Epithelial cell of prostate (primary cell): ENCODE measurements around the gene EVI5L.
"Not testable (repeated sequence)": the region's sequence is repeated elsewhere in the genome, so short reads cannot be mapped to it uniquely, and the experiment has no call there.

Experiments used
- DNase-seq: peaks from one replicate; pipeline ENCODE4 v3.0.0-alpha.2; 2011; ENCODE audit warnings: low read depth, low spot score
- H3K27ac ChIP-seq: fragments of 450-650 bp; 2 replicates; pipeline ENCODE4 v1.5.1; 2017; ENCODE audit warnings: mild to moderate bottlenecking

Gene EVI5L

GRCh38 chr19:7815325-7815724, 14.7 kb upstream of the EVI5L start:
- DNase-seq: no peak

DNA sequence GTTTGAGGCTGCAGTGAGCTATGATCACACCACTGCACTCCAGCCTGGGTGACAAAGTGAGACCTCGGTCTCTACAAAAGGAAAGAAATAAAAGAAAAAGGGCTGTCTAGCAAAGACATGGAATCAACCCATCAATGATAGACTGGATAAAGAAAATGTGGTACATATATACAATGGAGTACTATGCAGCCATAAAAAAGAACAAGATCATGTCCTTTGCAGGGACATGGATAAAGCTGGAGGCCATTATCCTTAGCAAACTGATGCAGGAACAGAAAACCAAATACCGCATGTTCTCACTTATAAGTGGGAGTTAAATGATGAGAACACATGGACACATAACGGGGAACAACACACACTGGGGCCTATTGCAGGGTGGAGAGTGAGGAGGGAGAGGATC, 14.0 kb upstream of the EVI5L start:
- H3K27ac ChIP-seq, DNase-seq: not testable (repeated sequence)

More at GRCh38 chr19:7815325-7815724, 14.7 kb upstream of the EVI5L start:
- no peak overlapping the region for H3K27ac ChIP-seq

GRCh38 chr19:7817801-7818200, 12.2 kb upstream of the EVI5L start:
- no peak for DNase-seq
- no peak overlapping the region for H3K27ac ChIP-seq

- no peak overlapping the region for H3K27ac ChIP-seq
- DNase-seq: no peak
Measured at GRCh38 chr19:7818806-7819205, 11.2 kb upstream of the EVI5L start.

- H3K27ac ChIP-seq: no peak overlapping the region
- DNase-seq: no peak
Measured at GRCh38 chr19:7819337-7819736, 10.7 kb upstream of the EVI5L start.

DNA sequence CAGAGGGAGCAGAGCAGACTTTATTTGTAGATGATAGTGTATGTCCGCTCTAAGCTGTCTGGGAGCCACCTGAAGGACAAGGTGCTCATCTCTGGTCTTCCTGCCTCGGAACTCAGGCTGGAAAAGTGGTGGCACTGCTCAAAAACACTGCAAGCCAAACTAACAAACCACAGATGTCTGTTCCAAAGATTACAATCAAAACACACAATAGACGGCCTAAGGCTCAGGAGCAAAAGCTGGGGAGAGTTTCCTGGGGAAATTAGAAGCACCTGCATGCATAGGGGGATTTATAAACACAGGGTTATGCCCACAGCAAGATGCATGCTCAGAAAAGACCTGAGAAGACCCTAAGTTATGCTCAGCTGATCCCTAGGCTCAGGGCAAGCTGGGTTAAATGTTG, 9.4 kb upstream of the EVI5L start:
- no peak overlapping the region for H3K27ac ChIP-seq
- no peak for DNase-seq

GRCh38 chr19:7822910-7823515, 7.0 kb upstream of the EVI5L start:
- no peak overlapping the region for H3K27ac ChIP-seq
- no peak for DNase-seq

DNA sequence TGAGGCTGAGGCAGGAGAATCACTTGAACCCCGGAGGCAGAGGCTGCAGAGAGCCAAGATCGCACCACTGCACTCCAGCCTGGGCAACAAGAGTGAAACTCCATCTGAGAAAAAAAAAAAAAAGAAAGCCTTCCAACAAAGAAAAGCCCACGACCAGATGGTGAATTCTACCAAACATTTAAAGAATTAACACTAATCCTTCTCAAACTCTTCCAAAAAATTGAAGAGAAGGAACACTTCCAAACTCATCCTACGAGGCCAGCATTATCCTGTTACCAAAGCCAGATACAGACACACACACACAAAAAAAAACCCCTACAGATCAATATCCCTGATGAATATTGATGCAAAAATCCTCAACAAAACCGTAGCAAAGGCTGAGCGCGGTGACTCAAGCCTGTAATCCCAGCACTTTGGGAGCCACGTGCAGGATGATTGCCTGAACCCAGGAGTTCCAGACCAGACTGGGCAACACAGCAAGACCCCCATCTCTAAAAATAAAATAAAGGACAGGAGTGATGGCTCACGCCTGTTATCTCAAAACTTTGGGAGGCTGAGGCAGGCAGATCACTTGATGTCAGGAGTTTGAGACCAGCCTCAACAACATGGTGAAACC, 6.2 kb upstream of the EVI5L start:
- no peak for DNase-seq
- H3K27ac ChIP-seq: no peak overlapping the region

GRCh38 chr19:7829166-7829520, 875 bp upstream of the EVI5L start:
- no peak for DNase-seq
- H3K27ac ChIP-seq: no peak overlapping the region

GRCh38 chr19:7830272-7830771, 304 bp downstream of the EVI5L start:
- no peak overlapping the region for H3K27ac ChIP-seq
- DNase-seq: no peak

GRCh38 chr19:7830823-7831222, 805 bp downstream of the EVI5L start:
- no peak overlapping the region for H3K27ac ChIP-seq
- no peak for DNase-seq

GRCh38 chr19:7831452-7831851, 1.4 kb downstream of the EVI5L start:
- peak overlapping the region; percentile 5 for H3K27ac ChIP-seq
- DNase-seq: no peak

- no peak for DNase-seq
- no peak overlapping the region for H3K27ac ChIP-seq
Measured at GRCh38 chr19:7832009-7832408, 2.0 kb downstream of the EVI5L start.

DNA sequence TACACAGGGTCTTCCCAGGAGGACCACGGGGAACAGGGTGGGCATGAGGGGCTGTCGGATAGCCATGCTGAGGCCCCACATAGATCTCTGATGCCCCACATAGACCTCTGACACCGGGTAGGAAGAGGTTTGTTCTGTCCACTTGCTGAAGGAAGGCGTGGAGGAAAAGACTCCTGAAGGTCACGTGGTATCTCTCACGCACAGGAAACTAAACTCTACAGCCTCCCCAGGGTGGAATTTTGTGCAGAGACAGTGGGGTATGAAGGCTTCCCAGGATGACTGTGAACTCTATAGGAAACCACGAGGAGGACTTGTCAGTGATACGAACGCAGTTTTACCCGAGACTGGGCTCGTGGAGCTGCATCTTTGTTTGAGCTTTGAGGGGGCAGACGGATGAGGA, 2.8 kb downstream of the EVI5L start:
- no peak for DNase-seq
- H3K27ac ChIP-seq: peak overlapping the region; percentile 95

DNA sequence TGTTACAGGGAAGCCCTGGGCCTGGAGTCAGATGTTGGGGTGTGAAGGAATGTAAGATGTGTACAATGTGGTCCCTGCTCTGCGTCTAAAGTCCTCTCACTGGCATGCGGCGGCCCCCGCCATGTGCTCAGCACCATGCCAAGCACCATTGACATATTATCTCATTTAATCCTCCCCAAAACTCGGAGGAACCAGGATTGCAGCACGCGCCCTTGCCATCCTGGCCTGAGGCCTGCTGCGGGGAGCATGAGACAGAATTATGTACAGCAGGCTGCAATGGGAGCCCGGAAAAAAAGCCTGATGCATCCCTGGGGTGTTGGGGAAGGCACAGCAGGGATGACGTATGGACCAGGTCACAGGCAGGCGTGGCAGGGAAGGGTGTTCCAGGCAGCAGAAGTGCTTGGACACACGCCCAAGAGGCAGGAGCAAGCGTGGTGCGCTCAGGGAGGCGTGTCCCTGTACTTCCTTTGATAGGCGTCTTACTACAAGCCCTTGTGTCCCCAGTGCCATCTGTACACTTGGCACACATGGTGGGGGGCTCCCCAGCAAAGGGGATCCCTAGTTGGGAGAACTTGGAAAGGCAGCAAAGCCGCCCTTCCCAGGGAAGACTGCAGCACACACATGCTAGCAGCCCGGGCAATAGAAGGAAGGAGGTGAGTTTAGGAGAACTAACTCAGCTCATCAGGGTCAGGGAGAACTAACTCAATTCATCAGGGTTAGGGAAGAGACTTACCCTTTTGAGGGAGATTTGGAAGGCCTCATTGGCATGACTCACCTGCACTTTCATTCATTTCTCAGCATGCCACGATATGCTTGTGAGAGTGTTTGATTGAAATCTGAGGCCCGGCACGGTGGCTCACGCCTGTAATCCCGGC, 3.4 kb downstream of the EVI5L start:
- H3K27ac ChIP-seq: peak overlapping the region; percentile 95
- peak; percentile 84 for DNase-seq

DNA sequence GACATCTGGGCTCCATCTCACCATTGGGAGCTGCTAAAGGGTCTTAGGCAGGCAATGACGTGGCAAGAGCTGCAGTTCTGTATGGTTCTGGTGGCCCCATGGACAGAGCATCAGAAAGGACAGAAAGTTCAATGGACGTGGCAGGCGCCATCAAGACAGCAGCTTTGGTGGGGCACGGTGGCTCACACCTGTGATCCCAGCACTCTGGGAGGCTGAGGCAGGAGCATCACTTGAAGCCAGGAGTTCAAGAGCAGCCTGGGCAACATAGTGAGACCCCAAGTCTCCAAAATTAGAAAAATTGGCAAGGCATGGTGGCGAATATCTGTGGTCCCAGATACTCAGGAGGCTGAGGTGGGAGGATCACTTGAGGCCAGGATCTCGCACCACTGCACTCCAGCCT, 9.5 kb downstream of the EVI5L start:
- no peak for DNase-seq

DNA sequence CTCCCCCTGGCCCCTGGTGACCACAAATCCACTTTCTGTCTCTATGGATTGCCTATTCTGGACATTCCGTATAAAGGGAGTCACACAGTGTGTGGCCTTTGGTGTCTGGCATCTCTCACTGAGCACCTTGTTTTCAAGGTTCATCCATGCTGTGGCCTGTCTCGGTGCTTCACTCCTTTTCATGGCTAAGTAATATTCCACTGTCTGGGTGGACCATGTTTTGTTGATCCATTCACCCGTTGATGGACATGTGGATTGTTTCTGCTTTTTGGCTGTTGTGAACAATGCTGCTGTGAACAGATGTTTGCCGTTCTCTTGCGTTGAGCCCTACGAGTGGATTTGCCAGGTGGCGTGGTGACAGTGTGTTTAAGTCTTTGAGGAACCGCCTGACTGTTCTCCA, 10.6 kb downstream of the EVI5L start:
- H3K27ac ChIP-seq: no peak overlapping the region
- DNase-seq: no peak

More for the DNA sequence above, 9.5 kb downstream of the EVI5L start:
- H3K27ac ChIP-seq: no peak overlapping the region

DNA sequence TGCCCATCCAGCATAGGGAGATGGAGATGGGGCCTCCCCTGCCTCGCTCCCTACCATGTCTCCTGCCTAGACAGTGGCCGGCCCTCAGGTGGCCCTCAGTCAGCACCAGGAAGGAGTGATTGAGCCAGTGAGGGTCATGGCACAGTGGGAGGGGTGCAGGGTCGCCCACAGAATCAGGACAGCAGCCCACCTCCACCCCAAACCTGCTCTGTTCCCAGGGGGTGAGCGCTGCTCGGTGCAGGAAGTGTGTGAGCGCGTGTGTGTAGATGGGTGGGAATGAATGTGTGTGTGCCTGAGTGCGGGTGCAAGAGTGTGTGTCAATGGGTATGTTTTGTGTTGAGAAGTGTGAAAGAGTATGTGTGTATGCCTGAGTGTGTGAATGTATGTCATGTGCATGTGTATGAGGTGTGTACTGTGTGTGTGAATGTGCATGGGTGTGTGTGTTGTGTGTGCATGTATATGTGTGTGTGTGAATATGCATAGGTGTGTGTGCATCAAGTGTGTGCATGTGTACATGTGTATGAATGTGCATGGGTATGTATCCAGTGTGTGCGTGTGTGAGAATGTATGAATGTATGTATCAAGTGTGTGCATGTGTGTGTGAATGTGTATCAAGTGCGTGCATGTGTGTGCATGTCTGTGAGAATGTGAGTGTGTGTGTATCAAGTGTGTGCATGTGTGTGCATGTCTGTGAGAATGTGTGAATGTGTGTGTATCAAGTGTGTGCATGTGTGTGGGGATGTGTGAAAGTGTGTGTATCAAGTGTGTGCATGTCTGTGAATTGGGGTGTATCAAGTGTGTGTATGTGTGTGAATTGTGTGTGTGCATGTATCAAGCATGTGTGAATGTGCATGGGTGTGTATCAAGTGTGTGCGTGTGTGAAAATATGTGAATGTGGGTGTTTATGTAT, 12.0 kb downstream of the EVI5L start:
- DNase-seq: no peak
- no peak overlapping the region for H3K27ac ChIP-seq

DNA sequence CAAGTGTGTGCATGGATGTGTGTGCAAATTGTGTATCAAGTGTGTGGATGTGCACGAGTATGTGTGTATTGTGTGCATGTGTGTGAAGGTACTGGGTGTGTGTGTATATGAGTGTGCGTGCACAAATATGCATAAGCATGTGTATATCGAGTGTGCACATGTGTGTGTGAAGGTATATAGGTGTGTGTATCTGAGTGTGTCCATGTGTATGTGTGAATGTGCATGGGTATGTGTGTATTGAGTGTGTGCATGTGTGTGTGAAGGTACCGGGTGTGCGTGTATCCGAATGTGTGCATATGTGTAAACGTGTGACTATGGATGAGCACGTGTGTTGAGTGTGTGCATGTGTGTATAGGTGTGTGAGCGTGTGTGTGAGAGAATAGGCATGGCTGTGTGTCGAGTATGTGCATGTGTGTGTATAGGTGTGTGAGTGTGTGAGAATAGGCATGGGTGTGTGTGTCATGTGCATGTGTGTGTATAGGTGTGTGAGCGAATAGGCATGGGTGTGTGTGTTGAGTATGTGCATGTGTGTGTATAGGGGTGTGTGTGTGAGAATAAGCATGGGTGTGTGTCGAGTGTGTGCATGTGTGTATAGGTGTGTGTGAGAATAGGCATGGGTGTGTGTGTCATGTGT, 12.8 kb downstream of the EVI5L start:
- no peak overlapping the region for H3K27ac ChIP-seq
- no peak for DNase-seq

- no peak for DNase-seq
- no peak overlapping the region for H3K27ac ChIP-seq
Measured at GRCh38 chr19:7843521-7843920, 13.5 kb downstream of the EVI5L start.
